Small intestine (tissue), 7 donors: Measurements from ENCODE around the gene TC2N. TPM values are rescaled to one million over a fixed set of nuclear protein-coding genes. Genes with fewer than 3 reads are reported as not detected.
"Not testable (repeated sequence)": the region's sequence is repeated elsewhere in the genome, so short reads cannot be mapped to it uniquely, and the experiment has no call there.

Experiments used
- DNase-seq, 2 donors: peaks; one replicate each; pipeline versions ENCODE4 v3.0.0 to v3.0.0-alpha.2; 2013
- FAIRE-seq: peaks from 2 replicates; lab custom pipeline; 2012; peaks lifted over from hg19 to GRCh38; lab: Jason Lieb, UNC
- H3K27ac ChIP-seq, 3 donors: one replicate each; pipeline ENCODE4 v1.5.1; 2013; ENCODE audit warnings: low read length in 2 of 3, mild to moderate bottlenecking in 2 of 3, control low read depth in 1 of 3, inconsistent platforms in 1 of 3, low read depth in 1 of 3, moderate library complexity in 1 of 3
- H3K27me3 ChIP-seq, 3 donors: one replicate each; pipeline ENCODE4 v1.6.1; 2013; ENCODE audit warnings: low read length in 3 of 3, inconsistent platforms in 1 of 3; ENCODE audit not compliant: control insufficient read depth in 3 of 3, insufficient read depth in 3 of 3
- H3K36me3 ChIP-seq, 3 donors: one replicate each; pipeline ENCODE4 v1.6.1; 2013; ENCODE audit warnings: low read length in 3 of 3, inconsistent platforms in 1 of 3, low read depth in 1 of 3, mild to moderate bottlenecking in 1 of 3, moderate library complexity in 1 of 3; ENCODE audit not compliant: control insufficient read depth in 3 of 3, insufficient read depth in 2 of 3
- H3K4me1 ChIP-seq, 3 donors: one replicate each; pipeline ENCODE4 v1.6.1; 2013; ENCODE audit warnings: low read length in 2 of 3, inconsistent platforms in 1 of 3, low read depth in 1 of 3, mild to moderate bottlenecking in 1 of 3, moderate library complexity in 1 of 3; ENCODE audit not compliant: control insufficient read depth in 3 of 3, insufficient read depth in 2 of 3
- H3K4me3 ChIP-seq, 3 donors: one replicate each; pipeline ENCODE4 v1.5.1; 2013; ENCODE audit warnings: low read length in 3 of 3, control low read depth in 1 of 3, inconsistent platforms in 1 of 3, low read depth in 1 of 3, mild to moderate bottlenecking in 1 of 3, moderate library complexity in 1 of 3
- H3K9me3 ChIP-seq, 2 donors: one replicate each; pipeline ENCODE4 v1.6.1; 2013; ENCODE audit warnings: low read depth in 1 of 2, low read length in 1 of 2; ENCODE audit not compliant: control insufficient read depth in 2 of 2, insufficient read depth in 1 of 2
- WGBS, 3 donors: extraction: QIAGEN DNeasy Blood & Tissue Kit; methylation state at CpG; one replicate each; pipeline ENCODE4 v1.1.7; 2013; 5-methylcytosine and 5-hydroxymethylcytosine counted together
- polyA plus RNA-seq, 4 donors: library from polyadenylated mRNA; stranded (reverse) in 3 of 4; unstranded in 1 of 4; fragments of 200-250 nt in 3 of 4; fragments of 120-200 nt in 1 of 4; gene quantifications; one replicate each; pipeline versions ENCODE4 v1.2.1 to v1.2.3, GENCODE V29; 2013
- donor health status: healthy with polysubstance abuse.
- donor health status: control.
- donor health status: control.
- donor health status: Bipolar disorder and iron deficiency.
- donor health status: healthy.

Gene TC2N
- polyA plus RNA-seq, 4 donors = 12.4 to 31.7 (median 20.4) TPM

- not testable (repeated sequence) for H3K9me3 ChIP-seq, H3K36me3 ChIP-seq, H3K27me3 ChIP-seq, H3K27ac ChIP-seq, H3K4me3 ChIP-seq, DNase-seq, FAIRE-seq, H3K4me1 ChIP-seq
- WGBS, 3 donors = 92 to 97% (median 96%) methylated on average over 8 of the region's 8 CpGs
Observed at GRCh38 chr14:91845056-91845455, 22.3 kb downstream of the TC2N start.

DNA sequence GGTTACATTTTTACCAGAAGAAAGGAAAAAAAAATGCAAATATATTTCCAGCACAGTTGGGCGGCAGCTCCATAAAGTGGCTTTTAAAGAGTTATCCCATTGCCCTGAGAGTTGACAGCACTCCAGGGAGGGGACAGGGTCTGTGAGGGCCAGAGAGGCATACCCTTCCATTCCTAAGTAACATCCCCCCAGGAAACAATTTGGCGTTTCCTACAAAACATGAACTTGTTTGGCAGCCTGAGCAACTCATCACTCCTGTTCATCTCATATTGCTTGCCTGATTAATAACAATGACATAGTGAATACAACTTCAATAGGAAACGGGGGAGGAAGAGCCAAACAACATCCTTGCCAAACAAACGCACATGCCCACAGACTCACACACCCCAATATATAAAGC, 23.3 kb downstream of the TC2N start:
- Histone ChIP-seq H3K36me3 (peaks cover 0 to 2% (median 0%) of the 10 kb centered on the region in 3 donors), H3K4me1 (no peaks in the 10 kb centered on the region), H3K27ac (no peak overlapping the region), H3K9me3 (no peaks in the 10 kb centered on the region), H3K4me3 (no peak overlapping the region), H3K27me3 (no peaks in the 10 kb centered on the region)
- DNase-seq (no peak), FAIRE-seq (no peak)
- whole genome bisulfite sequencing, 3 donors = 77 to 89% (median 85%) methylated on average over 4 of the region's 4 CpGs

DNA sequence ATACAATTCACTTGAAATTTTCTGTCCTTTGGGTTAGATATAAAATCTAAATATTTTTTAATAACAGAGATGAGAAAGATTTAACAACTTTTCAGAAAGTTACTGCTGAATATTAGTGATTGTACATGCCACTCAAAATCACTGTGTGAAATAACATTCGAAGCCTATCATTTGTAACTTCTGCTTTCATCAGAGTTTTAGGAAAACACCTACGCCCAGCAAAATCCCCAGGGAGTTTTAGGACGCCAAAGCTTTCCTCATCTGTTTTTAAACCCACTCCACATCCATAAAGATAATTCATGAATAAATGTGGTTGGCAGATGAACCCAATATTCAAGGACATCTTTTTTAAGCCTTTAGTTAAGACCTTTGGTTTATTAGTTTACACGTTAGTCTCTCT, 23.9 kb downstream of the TC2N start:
- no peaks in the 10 kb centered on the region for H3K9me3 ChIP-seq
- no peaks in the 10 kb centered on the region for H3K4me1 ChIP-seq
- no peak overlapping the region for H3K27ac ChIP-seq
- FAIRE-seq (no peak), DNase-seq (no peak)
- peaks cover 0 to 2% (median 0%) of the 10 kb centered on the region in 3 donors for H3K36me3 ChIP-seq
- 72 to 78% (median 73%) methylated on average over 4 of the region's 4 CpGs for WGBS, 3 donors
- H3K27me3 ChIP-seq = no peaks in the 10 kb centered on the region
- H3K4me3 ChIP-seq = no peak overlapping the region

- no peak overlapping the region for H3K4me3 ChIP-seq
- FAIRE-seq = no peak
- no peak for DNase-seq
Observed at GRCh38 chr14:91841065-91841464, 26.3 kb downstream of the TC2N start.

DNA sequence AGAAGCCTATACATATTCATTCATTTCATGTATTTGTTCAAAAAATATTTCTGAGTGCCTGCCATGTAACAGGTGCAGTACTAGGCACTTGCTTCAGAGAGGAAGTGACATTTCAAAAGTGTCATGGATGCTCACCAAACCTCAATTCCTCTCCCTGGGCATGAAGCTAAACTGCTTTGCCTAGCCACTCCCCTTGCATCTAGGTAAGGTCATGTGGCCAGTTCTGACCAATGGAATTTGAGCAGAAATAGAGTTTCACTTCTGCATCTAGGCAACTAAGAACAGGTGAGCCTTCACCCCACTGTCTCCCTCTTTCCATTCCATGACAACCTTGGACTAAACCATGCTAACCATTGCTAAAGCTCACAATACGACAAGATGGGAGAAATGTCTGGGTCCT, 27.6 kb downstream of the TC2N start:
- H3K4me3 ChIP-seq = no peak overlapping the region
- DNase-seq (no peak), FAIRE-seq (no peak)
- H3K36me3 ChIP-seq = peaks cover 0 to 2% (median 0%) of the 10 kb centered on the region in 3 donors
- H3K9me3 ChIP-seq = no peaks in the 10 kb centered on the region
- H3K27ac ChIP-seq = no peak overlapping the region
- 93 to 100% (median 97%) methylated on average over 1 of the region's 1 CpG for WGBS, 3 donors
- peaks cover 0 to 12% (median 4%) of the 10 kb centered on the region in 3 donors for H3K4me1 ChIP-seq
- H3K27me3 ChIP-seq = no peaks in the 10 kb centered on the region

More at GRCh38 chr14:91841065-91841464, 26.3 kb downstream of the TC2N start:
- no peaks in the 10 kb centered on the region for H3K27me3 ChIP-seq
- no peaks in the 10 kb centered on the region for H3K9me3 ChIP-seq
- peaks cover 0 to 2% (median 0%) of the 10 kb centered on the region in 3 donors for H3K36me3 ChIP-seq
- no peak overlapping the region for H3K27ac ChIP-seq
- peaks cover 0 to 12% (median 4%) of the 10 kb centered on the region in 3 donors for H3K4me1 ChIP-seq

GRCh38 chr14:91837076-91837475, 30.3 kb downstream of the TC2N start:
- Histone ChIP-seq H3K27ac (peak overlapping the region; percentile 49 to 78 (median 54)), H3K36me3 (no peaks in the 10 kb centered on the region), H3K9me3 (no peaks in the 10 kb centered on the region), H3K4me1 (peaks cover 0 to 12% (median 4%) of the 10 kb centered on the region in 3 donors), H3K4me3 (peak overlapping the region; percentile 9 to 90 (median 50)), H3K27me3 (no peaks in the 10 kb centered on the region)
- no peak for FAIRE-seq
- DNase-seq = no peak
- 67 to 79% (median 77%) methylated on average over 12 of the region's 12 CpGs for WGBS, 3 donors

GRCh38 chr14:91835920-91836843, 31.2 kb downstream of the TC2N start:
- Histone ChIP-seq H3K4me3 (peak overlapping the region; percentile 65 to 91 (median 90)), H3K9me3 (no peaks in the 10 kb centered on the region), H3K27me3 (no peaks in the 10 kb centered on the region), H3K4me1 (peaks cover 0 to 12% (median 4%) of the 10 kb centered on the region in 3 donors), H3K27ac (peak overlapping the region; percentile 86 to 90 (median 87)), H3K36me3 (no peaks in the 10 kb centered on the region)
- 0 to 1% (median 1%) methylated on average over 47 to 84 of the region's 84 CpGs for WGBS, 3 donors
- peak; percentile 94 for DNase-seq
- FAIRE-seq = no peak

- WGBS, 3 donors = 5 to 8% (median 5%) methylated on average over 17 to 19 of the region's 19 CpGs
- H3K36me3 ChIP-seq = no peaks in the 10 kb centered on the region
- peak overlapping the region; percentile 65 to 91 (median 90) for H3K4me3 ChIP-seq
- FAIRE-seq = no peak
- peak overlapping the region; percentile 86 to 90 (median 87) for H3K27ac ChIP-seq
- no peaks in the 10 kb centered on the region for H3K27me3 ChIP-seq
- DNase-seq = peak; percentile 46 to 64
- H3K9me3 ChIP-seq = no peaks in the 10 kb centered on the region
- H3K4me1 ChIP-seq = peaks cover 0 to 12% (median 7%) of the 10 kb centered on the region in 3 donors
Observed at GRCh38 chr14:91835197-91835919, 32.0 kb downstream of the TC2N start.
